Peyer's patch (tissue), 4 donors: Measurements from ENCODE around the gene KLF14. TPM values are rescaled to one million over a fixed set of nuclear protein-coding genes. Genes with fewer than 3 reads are reported as not detected.
A peak's percentile ranks its signal among the peaks of the same experiment; 100 is the strongest.

ENCODE experiments used
- DNase-seq, 3 donors: peaks; one replicate each; pipeline ENCODE4 v3.0.0-alpha.2; 2017 to 2019
- H3K27ac ChIP-seq, 4 donors: fragments of 200-600 bp; sonication (generic); one replicate each; pipeline ENCODE4 v1.5.1; 2016 to 2019
- H3K27me3 ChIP-seq, 2 donors: fragments of 200-600 bp; sonication (generic); one replicate each; pipeline ENCODE4 v1.5.1; 2019
- H3K36me3 ChIP-seq, 3 donors: fragments of 200-600 bp; sonication (generic); one replicate each; pipeline ENCODE4 v1.5.1; 2016 to 2019
- H3K4me1 ChIP-seq, 4 donors: fragments of 200-600 bp; sonication (generic); one replicate each; pipeline ENCODE4 v1.5.1; 2016 to 2019
- H3K4me3 ChIP-seq, 4 donors: fragments of 200-600 bp; sonication (generic); 1 replicate in 3 of 4; 2 replicates in 1 of 4; pipeline ENCODE4 v1.5.1; 2016 to 2019; ENCODE audit warnings: mild to moderate bottlenecking in 1 of 4
- H3K9me3 ChIP-seq, 4 donors: fragments of 200-600 bp; sonication (generic); one replicate each; pipeline ENCODE4 v1.5.1; 2016 to 2019; ENCODE audit warnings: mild to moderate bottlenecking in 1 of 4
- CTCF ChIP-seq, 6 experiments: fragments of 450-650 bp in 4 of 6; fragments of 200-600 bp in 2 of 6; sonication (generic) in 1 of 6; IDR thresholded peaks; one replicate each; pipeline ENCODE4 v1.5.1; 2017 to 2019; ENCODE audit warnings: antibody characterized with exemption in 6 of 6, mild to moderate bottlenecking in 3 of 6, moderate library complexity in 1 of 6
- POLR2A ChIP-seq, 2 donors: fragments of 450-650 bp; IDR thresholded peaks; one replicate each; pipeline ENCODE4 v1.5.1; 2017; ENCODE audit warnings: antibody characterized with exemption in 2 of 2, mild to moderate bottlenecking in 2 of 2, moderate library complexity in 2 of 2
- total RNA-seq, 4 donors: library from RNA; depleted of rRNA; stranded (reverse); fragments of >200 nt; gene quantifications; one replicate each; pipeline ENCODE4 v1.1.0, GENCODE V29; 2016

Gene KLF14
- total RNA-seq, 4 donors from 2014 or later: not detected

DNA sequence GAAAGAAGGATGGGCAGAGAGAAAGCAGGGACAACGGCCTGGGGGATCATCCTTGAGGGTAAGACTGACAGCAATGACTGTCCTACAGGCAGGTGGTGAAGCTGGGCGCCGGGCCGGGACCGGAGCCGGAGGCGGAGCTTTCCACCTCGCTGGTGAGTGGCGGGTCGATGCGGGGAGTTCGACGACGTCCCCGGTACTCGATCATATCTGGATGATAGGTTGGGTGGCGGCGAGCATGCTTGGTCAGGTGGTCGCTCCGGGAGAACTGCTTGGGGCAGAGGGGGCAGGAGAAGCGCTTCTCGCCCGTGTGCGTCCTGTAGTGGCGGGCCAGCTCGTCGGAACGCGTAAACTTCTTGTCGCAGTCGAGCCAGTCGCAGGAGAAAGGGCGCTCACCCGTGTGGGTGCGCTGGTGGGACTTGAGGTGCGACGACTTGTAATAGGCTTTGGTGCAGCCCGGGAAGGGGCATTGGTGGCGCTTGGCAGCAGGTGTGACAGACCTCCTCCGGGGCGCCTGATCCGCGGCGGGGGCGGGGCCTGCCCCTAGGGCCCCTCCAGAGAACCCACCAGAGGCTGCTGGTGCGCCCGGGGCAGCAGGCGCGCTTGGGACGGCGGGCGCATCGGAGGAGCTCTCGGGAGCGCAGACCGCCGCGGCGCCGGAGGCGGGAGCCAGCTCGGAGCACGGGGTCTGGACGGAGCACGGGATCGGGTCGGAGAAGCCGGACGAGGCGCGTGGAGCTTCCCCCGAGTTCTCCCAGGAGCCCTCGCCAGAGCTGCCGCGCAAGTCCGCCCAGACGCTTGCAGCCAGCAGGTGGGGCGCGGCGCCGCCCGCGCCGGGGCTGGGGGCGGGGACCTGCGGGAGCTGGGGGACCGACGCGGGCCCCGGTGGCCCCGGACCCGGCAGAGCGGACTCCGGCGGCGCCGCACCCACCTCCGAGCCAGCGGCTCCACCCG, 752 bp downstream of the KLF14 start:
- TF ChIP-seq POLR2A (IDR thresholded peaks at IDR 0.05): no peak
- TF ChIP-seq CTCF (IDR thresholded peaks at IDR 0.05): no peak
- peak in 2 of 3 donors; percentile 24 to 60 for DNase-seq
- H3K27ac ChIP-seq: no peak overlapping the region
- H3K27me3 ChIP-seq: peaks cover 0 to 23% of the 10 kb centered on the region in 2 donors
- H3K4me1 ChIP-seq: peaks cover 0 to 5% (median 0%) of the 10 kb centered on the region in 4 donors
- peaks cover 0 to 19% (median 10%) of the 10 kb centered on the region in 4 donors for H3K9me3 ChIP-seq
- H3K36me3 ChIP-seq: no peaks in the 10 kb centered on the region
- peak overlapping the region; percentile 40 to 68 (median 59) for H3K4me3 ChIP-seq

DNA sequence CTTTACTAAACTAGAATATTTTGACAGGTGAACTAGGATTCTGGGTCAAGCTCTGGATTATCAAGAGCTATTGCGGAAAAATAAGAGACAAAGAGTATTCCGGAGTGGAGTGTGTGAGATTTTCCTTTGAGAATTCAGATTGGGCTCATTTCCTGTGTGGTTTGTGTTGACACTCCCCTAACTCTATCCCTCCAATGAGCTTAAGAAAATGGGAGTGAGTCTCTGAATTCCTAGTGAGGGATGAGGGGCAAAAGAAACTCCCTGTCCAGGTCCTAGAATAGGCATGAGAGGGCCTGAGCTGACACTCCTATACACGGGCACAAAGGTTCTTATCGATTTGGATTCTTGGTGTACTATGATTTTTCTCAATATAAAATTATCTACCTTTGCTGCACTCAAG, 10.2 kb downstream of the KLF14 start:
- no peaks in the 10 kb centered on the region for H3K4me1 ChIP-seq
- no peak for TF ChIP-seq POLR2A (IDR thresholded peaks at IDR 0.05)
- TF ChIP-seq CTCF (IDR thresholded peaks at IDR 0.05): no peak
- H3K9me3 ChIP-seq: no peaks in the 10 kb centered on the region

DNA sequence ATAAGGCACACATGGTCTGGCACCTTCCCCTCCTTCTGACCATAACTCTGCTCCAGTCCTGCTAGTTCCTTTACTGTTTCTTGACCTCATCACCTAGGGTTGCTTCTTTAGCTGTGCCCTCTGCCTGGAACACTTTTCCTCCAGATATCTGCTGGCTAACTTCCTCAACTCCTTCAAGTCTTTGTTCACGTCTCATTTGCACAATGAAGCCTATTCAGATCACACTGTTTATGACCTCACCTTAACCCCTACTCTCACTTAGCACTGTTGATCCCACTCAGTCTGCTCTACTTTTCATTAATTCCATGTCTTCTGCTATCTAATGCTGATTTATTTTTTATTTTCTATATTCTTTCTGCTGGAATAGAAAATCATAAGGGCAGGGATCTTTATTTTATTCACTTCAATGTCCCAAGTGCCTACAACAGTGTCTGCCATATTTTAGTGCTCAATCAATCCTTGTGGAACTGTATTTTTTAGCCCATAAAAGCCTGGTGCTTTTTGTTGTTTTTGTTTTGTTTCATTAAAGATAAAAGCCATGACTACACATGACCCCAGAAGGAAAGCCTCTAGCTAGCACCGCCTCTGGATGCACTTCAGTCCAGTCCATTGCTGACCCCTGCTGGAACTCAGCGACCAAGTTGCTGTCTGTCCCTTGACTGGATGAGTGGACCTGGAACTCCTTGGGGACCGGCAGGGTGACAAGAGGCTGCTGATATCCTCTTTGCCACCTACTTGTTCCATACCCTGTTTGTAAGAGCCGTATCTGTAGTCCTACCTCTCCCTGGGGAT, 12.3 kb downstream of the KLF14 start:
- H3K27ac ChIP-seq: no peak overlapping the region
- DNase-seq: peak in 2 of 3 donors; percentile 50 to 72
- H3K27me3 ChIP-seq: no peaks in the 10 kb centered on the region
- H3K4me3 ChIP-seq: no peak overlapping the region
- TF ChIP-seq CTCF (IDR thresholded peaks at IDR 0.05) (peak in 4 of 6 experiments; percentile 16 to 43 (median 39)), POLR2A (IDR thresholded peaks at IDR 0.05) (no peak)
- no peaks in the 10 kb centered on the region for H3K9me3 ChIP-seq
- H3K4me1 ChIP-seq: no peaks in the 10 kb centered on the region
- no peaks in the 10 kb centered on the region for H3K36me3 ChIP-seq

More for the DNA sequence above, 10.2 kb downstream of the KLF14 start:
- H3K27ac ChIP-seq: no peak overlapping the region
- H3K36me3 ChIP-seq: no peaks in the 10 kb centered on the region
- H3K4me3 ChIP-seq: no peak overlapping the region
- no peak for DNase-seq
- no peaks in the 10 kb centered on the region for H3K27me3 ChIP-seq

DNA sequence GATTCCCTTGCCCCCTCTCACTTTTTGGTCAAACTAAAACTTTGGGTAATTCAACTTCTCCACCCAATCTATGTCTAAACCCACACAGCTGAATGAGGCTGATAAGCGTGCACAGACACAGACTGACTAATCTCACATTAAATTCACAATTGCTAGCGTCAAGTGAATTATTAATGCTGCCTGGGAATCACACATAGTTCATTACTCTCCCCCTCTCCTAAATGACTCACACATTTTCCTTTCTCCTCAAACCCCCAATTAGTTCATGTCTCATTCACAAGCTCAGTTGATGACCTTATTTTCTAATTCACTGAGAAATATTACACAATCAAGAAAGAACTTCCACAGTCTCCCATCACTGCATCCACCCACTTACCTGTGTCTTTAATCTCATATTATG, 14.5 kb downstream of the KLF14 start:
- TF ChIP-seq POLR2A (IDR thresholded peaks at IDR 0.05) (no peak), CTCF (IDR thresholded peaks at IDR 0.05) (no peak)
- H3K9me3 ChIP-seq: no peaks in the 10 kb centered on the region
- H3K27ac ChIP-seq: no peak overlapping the region
- H3K4me1 ChIP-seq: no peaks in the 10 kb centered on the region
- H3K4me3 ChIP-seq: no peak overlapping the region
- H3K36me3 ChIP-seq: no peaks in the 10 kb centered on the region
- no peaks in the 10 kb centered on the region for H3K27me3 ChIP-seq
- no peak for DNase-seq

- TF ChIP-seq CTCF (IDR thresholded peaks at IDR 0.05): no peak
- TF ChIP-seq POLR2A (IDR thresholded peaks at IDR 0.05): no peak
- no peak overlapping the region for H3K27ac ChIP-seq
- H3K9me3 ChIP-seq: no peaks in the 10 kb centered on the region
- no peak for DNase-seq
- no peak overlapping the region for H3K4me3 ChIP-seq
- no peaks in the 10 kb centered on the region for H3K27me3 ChIP-seq
- H3K4me1 ChIP-seq: no peaks in the 10 kb centered on the region
- H3K36me3 ChIP-seq: no peaks in the 10 kb centered on the region
Observed at GRCh38 chr7:130712416-130712815, 21.6 kb downstream of the KLF14 start.
